MCF 10A (cell line): ENCODE results near the gene NETO2. TPM values are rescaled to one million over a fixed set of nuclear protein-coding genes. Genes with fewer than 3 reads are reported as not detected.

Experiments
- BruUV-seq: library from RNA; stranded (reverse); fragments of 400-500 nt; replicated peaks from 2 replicates; lab custom pipeline; 2021; lab: Mats Ljungman, UMichigan
- CTCF ChIA-PET: fragments of 300-600 bp; sonication (Branson Sonifier 250); formaldehyde crosslinking; extraction: SDS; loops from one replicate; lab custom pipeline; 2021; ENCODE audit warnings: antibody characterized with exemption, inconsistent platforms; lab: Yijun Ruan, JAX
- POLR2A ChIA-PET: fragments of 300-600, 350-650 bp; sonication (Branson Sonifier 250); formaldehyde crosslinking; extraction: SDS; loops from one replicate; lab custom pipeline; 2020; ENCODE audit warnings: antibody characterized with exemption, inconsistent platforms; lab: Yijun Ruan, JAX
- DNase-seq: peaks from one replicate; pipeline ENCODE4 v3.0.0-alpha.2; 2018; ENCODE audit not compliant: unreplicated experiment
- H3K27ac Mint-ChIP-seq: one replicate; pipeline ENCODE4 v1.8.0; 2022; ENCODE audit warnings: mild to moderate bottlenecking, low read depth, mixed read lengths; ENCODE audit not compliant: unreplicated experiment
- H3K27me3 Mint-ChIP-seq: one replicate; pipeline ENCODE4 v1.8.0; 2022; ENCODE audit warnings: mixed read lengths; ENCODE audit not compliant: insufficient read depth, unreplicated experiment
- H3K36me3 Mint-ChIP-seq: one replicate; pipeline ENCODE4 v1.8.0; 2022; ENCODE audit warnings: mild to moderate bottlenecking, moderate library complexity, mixed read lengths; ENCODE audit not compliant: insufficient read depth, unreplicated experiment
- H3K4me1 Mint-ChIP-seq: one replicate; pipeline ENCODE4 v1.8.0; 2022; ENCODE audit warnings: mixed read lengths; ENCODE audit not compliant: insufficient read depth, unreplicated experiment
- H3K4me3 Mint-ChIP-seq: one replicate; pipeline ENCODE4 v1.8.0; 2022; ENCODE audit warnings: mild to moderate bottlenecking, moderate library complexity, mixed read lengths; ENCODE audit not compliant: unreplicated experiment
- H3K9me3 Mint-ChIP-seq: one replicate; pipeline ENCODE4 v1.8.0; 2022; ENCODE audit warnings: mixed read lengths; ENCODE audit not compliant: unreplicated experiment
- intact Hi-C: fragments of 100-400 bp; cut with micrococcal nuclease; formaldehyde crosslinking; loops from 2 replicates; pipeline ENCODE4 v1.14.1; 2022
- total RNA-seq: library from RNA; stranded (reverse); gene quantifications from 2 replicates; pipeline ENCODE4 v1.2.3, GENCODE V29; 2022
- TF ChIP-seq, protein P1 (sequence below): fragments of 200-600 bp; IDR thresholded peaks from one replicate; pipeline ENCODE4 v1.8.0; 2022; ENCODE audit warnings: antibody characterized with exemption, mild to moderate bottlenecking; ENCODE audit not compliant: unreplicated experiment

The NETO2 gene
- total RNA-seq, 1 experiment from 2014 or later: 40.8 TPM

- ChIA-PET CTCF (interaction anchor here (1.0 to 3.0 kb wide), 3 partner anchors 8 to 1111 kb away, joined by 3 to 30 read pairs (median 4); no protein-coding TSS in a partner anchor), POLR2A (no interaction called here)
- TF ChIP-seq, protein P1, sequence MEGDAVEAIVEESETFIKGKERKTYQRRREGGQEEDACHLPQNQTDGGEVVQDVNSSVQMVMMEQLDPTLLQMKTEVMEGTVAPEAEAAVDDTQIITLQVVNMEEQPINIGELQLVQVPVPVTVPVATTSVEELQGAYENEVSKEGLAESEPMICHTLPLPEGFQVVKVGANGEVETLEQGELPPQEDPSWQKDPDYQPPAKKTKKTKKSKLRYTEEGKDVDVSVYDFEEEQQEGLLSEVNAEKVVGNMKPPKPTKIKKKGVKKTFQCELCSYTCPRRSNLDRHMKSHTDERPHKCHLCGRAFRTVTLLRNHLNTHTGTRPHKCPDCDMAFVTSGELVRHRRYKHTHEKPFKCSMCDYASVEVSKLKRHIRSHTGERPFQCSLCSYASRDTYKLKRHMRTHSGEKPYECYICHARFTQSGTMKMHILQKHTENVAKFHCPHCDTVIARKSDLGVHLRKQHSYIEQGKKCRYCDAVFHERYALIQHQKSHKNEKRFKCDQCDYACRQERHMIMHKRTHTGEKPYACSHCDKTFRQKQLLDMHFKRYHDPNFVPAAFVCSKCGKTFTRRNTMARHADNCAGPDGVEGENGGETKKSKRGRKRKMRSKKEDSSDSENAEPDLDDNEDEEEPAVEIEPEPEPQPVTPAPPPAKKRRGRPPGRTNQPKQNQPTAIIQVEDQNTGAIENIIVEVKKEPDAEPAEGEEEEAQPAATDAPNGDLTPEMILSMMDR: no peak
- DNase-seq: no peak
- intact Hi-C loops: no loop called here
- no peaks in the 10 kb centered on the region for H3K9me3 Mint-ChIP-seq
- BruUV-seq: no TSS peak
- no peaks in the 10 kb centered on the region for H3K36me3 Mint-ChIP-seq
- no peak overlapping the region for H3K27ac Mint-ChIP-seq
- no peak overlapping the region for H3K4me3 Mint-ChIP-seq
- no peaks in the 10 kb centered on the region for H3K27me3 Mint-ChIP-seq
- H3K4me1 Mint-ChIP-seq: no peaks in the 10 kb centered on the region
These were observed 98.3 kb downstream of the NETO2 start for GRCh38 chr16:47045459-47045858.

GRCh38 chr16:47045023-47045422 lies 98.7 kb downstream of the NETO2 start:
- Mint-ChIP-seq H3K4me1 (no peaks in the 10 kb centered on the region), H3K9me3 (no peaks in the 10 kb centered on the region), H3K27me3 (no peaks in the 10 kb centered on the region), H3K36me3 (no peaks in the 10 kb centered on the region), H3K27ac (no peak overlapping the region), H3K4me3 (no peak overlapping the region)
- no peak for DNase-seq
- TF ChIP-seq, protein P1: no peak
- no TSS peak for BruUV-seq
- ChIA-PET POLR2A (no interaction called here), CTCF (interaction anchor here (1.0 to 1.2 kb wide), 2 partner anchors 11 to 97 kb away, joined by 4 read pairs; no protein-coding TSS in a partner anchor)
- intact Hi-C loops: no loop called here

GRCh38 chr16:47043970-47044684 lies 99.6 kb downstream of the NETO2 start:
- Mint-ChIP-seq H3K27ac (no peak overlapping the region), H3K36me3 (no peaks in the 10 kb centered on the region), H3K27me3 (no peaks in the 10 kb centered on the region), H3K9me3 (no peaks in the 10 kb centered on the region), H3K4me3 (no peak overlapping the region), H3K4me1 (no peaks in the 10 kb centered on the region)
- TF ChIP-seq, protein P1: no peak
- DNase-seq: no peak
- CTCF ChIA-PET: interaction anchor here (0.6 to 1.9 kb wide), 7 partner anchors 10 to 138 kb away, joined by 3 to 6 read pairs (median 4); partner anchors contain the start of gene NETO2
- POLR2A ChIA-PET: interaction anchor here (0.6 kb wide), 1 partner anchor 24 kb away, joined by 3 read pairs; no protein-coding TSS in a partner anchor
- no TSS peak for BruUV-seq
- intact Hi-C loops: no loop called here

GRCh38 chr16:47043200-47043599 lies 100.5 kb downstream of the NETO2 start:
- CTCF ChIA-PET: interaction anchor here (0.6 to 1.9 kb wide), 4 partner anchors 19 to 432 kb away, joined by 3 to 6 read pairs (median 4); partner anchors contain the start of gene NETO2
- no peaks in the 10 kb centered on the region for H3K4me1 Mint-ChIP-seq
- intact Hi-C loops: no loop called here
- no peaks in the 10 kb centered on the region for H3K36me3 Mint-ChIP-seq
- no peaks in the 10 kb centered on the region for H3K9me3 Mint-ChIP-seq
- POLR2A ChIA-PET: no interaction called here
- no peak overlapping the region for H3K4me3 Mint-ChIP-seq
- BruUV-seq: no TSS peak
- TF ChIP-seq, protein P1: no peak
- no peak for DNase-seq
- H3K27me3 Mint-ChIP-seq: no peaks in the 10 kb centered on the region
- H3K27ac Mint-ChIP-seq: no peak overlapping the region
